IMR-90 (cell line): Measurements from ENCODE around the gene MIOX. TPM values are rescaled to one million over a fixed set of nuclear protein-coding genes. Genes with fewer than 3 reads are reported as not detected.

Source experiments
- ATAC-seq: fragments of 200-7000 bp; cut with Tn5 transposase; 2 replicates; pipeline ENCODE4 v1.9.1; 2020; ENCODE audit warnings: low read depth, mild to moderate bottlenecking, moderate library complexity
- BruUV-seq: library from RNA; stranded (reverse); fragments of 400-500 nt; replicated peaks from 2 replicates; lab custom pipeline; 2021; lab: Mats Ljungman, UMichigan
- CTCF ChIA-PET: fragments of 300-600 bp; formaldehyde crosslinking; extraction: SDS; loops from one replicate; lab custom pipeline; 2021; ENCODE audit warnings: antibody characterized with exemption; lab: Yijun Ruan, JAX
- POLR2A ChIA-PET: fragments of 300-600 bp; sonication (Branson Sonifier 250); formaldehyde crosslinking; loops from one replicate; lab custom pipeline; 2022; ENCODE audit warnings: antibody characterized with exemption; ENCODE audit not compliant: unreplicated experiment; lab: Charles Lee
- DNase-seq: peaks from one replicate; pipeline ENCODE4 v3.0.0; 2013
- H2AFZ ChIP-seq: replicated peaks from 2 replicates; pipeline ENCODE3; 2013; ENCODE audit warnings: low read length, mild to moderate bottlenecking; ENCODE audit not compliant: poor library complexity
- H2AK5ac ChIP-seq: 2 replicates; pipeline ENCODE4 v1.6.1; 2013; ENCODE audit warnings: low read depth, low read length, inconsistent platforms
- H2AK9ac ChIP-seq: replicated peaks from 2 replicates; pipeline ENCODE3; 2013; ENCODE audit warnings: mild to moderate bottlenecking, low read depth, low read length, moderate library complexity; ENCODE audit not compliant: poor library complexity
- H2BK120ac ChIP-seq: 2 replicates; pipeline ENCODE4 v1.6.1; 2013; ENCODE audit warnings: low read depth, low read length, inconsistent platforms
- H2BK15ac ChIP-seq: 3 replicates; pipeline ENCODE4 v1.6.1; 2013; ENCODE audit warnings: low read depth, low read length, inconsistent platforms
- H2BK20ac ChIP-seq: 2 replicates; pipeline ENCODE4 v1.6.1; 2013; ENCODE audit warnings: low read depth, mild to moderate bottlenecking, inconsistent platforms, low read length, moderate library complexity
- H2BK5ac ChIP-seq: 2 replicates; pipeline ENCODE4 v1.6.1; 2013; ENCODE audit warnings: mild to moderate bottlenecking, low read depth, low read length, inconsistent platforms; ENCODE audit not compliant: poor library complexity, severe bottlenecking
- H3K14ac ChIP-seq: replicated peaks from 2 replicates; pipeline ENCODE4 v1.6.1; 2013; ENCODE audit warnings: low read depth, low read length, inconsistent platforms
- H3K18ac ChIP-seq: 2 replicates; pipeline ENCODE4 v1.6.1; 2013; ENCODE audit warnings: low read depth, low read length, control low read depth
- H3K23ac ChIP-seq: 2 replicates; pipeline ENCODE4 v1.6.1; 2013; ENCODE audit warnings: low read depth, low read length, inconsistent platforms
- H3K27ac ChIP-seq: 2 replicates; pipeline ENCODE4 v1.5.1; 2013; ENCODE audit warnings: mild to moderate bottlenecking, control low read depth, low read length; ENCODE audit not compliant: insufficient read depth
- H3K27me3 ChIP-seq: 2 replicates; pipeline ENCODE4 v1.6.1; 2013; ENCODE audit warnings: low read length; ENCODE audit not compliant: control insufficient read depth, insufficient read depth
- H3K36me3 ChIP-seq: 2 replicates; pipeline ENCODE4 v1.6.1; 2013; ENCODE audit warnings: low read length, mixed read lengths; ENCODE audit not compliant: control insufficient read depth, insufficient read depth
- H3K4ac ChIP-seq: 2 replicates; pipeline ENCODE4 v1.6.1; 2013; ENCODE audit warnings: low read depth, low read length, inconsistent platforms
- H3K4me1 ChIP-seq: 2 replicates; pipeline ENCODE4 v1.6.1; 2013; ENCODE audit warnings: low read length, mixed read lengths; ENCODE audit not compliant: control insufficient read depth, insufficient read depth
- H3K4me2 ChIP-seq: 2 replicates; pipeline ENCODE4 v1.6.1; 2013; ENCODE audit warnings: low read depth, mild to moderate bottlenecking, control low read depth, low read length, moderate library complexity
- H3K4me3 ChIP-seq: 2 replicates; pipeline ENCODE4 v1.5.1; 2013; ENCODE audit warnings: low read depth, mild to moderate bottlenecking, control low read depth, low read length, moderate library complexity; ENCODE audit not compliant: insufficient read depth
- H3K56ac ChIP-seq: 2 replicates; pipeline ENCODE4 v1.6.1; 2013; ENCODE audit warnings: low read length, inconsistent platforms; ENCODE audit not compliant: insufficient read depth; ENCODE audit errors: extremely low read depth
- H3K79me1 ChIP-seq, 2 experiments: 2 replicates each; pipeline ENCODE4 v1.6.1; 2013; ENCODE audit warnings: low read length in 2 of 2, inconsistent platforms in 1 of 2, low read depth in 1 of 2
- H3K9ac ChIP-seq: 2 replicates; pipeline ENCODE4 v1.6.1; 2013; ENCODE audit warnings: low read depth, low read length, control low read depth
- H3K9me1 ChIP-seq: 2 replicates; pipeline ENCODE4 v1.6.1; 2013; ENCODE audit warnings: low read length, inconsistent platforms; ENCODE audit not compliant: insufficient read depth
- H3K9me3 ChIP-seq: 2 replicates; pipeline ENCODE4 v1.6.1; 2013; ENCODE audit warnings: low read length; ENCODE audit not compliant: control insufficient read depth, insufficient read depth
- H4K20me1 ChIP-seq: 2 replicates; pipeline ENCODE4 v1.6.1; 2013; ENCODE audit warnings: low read length, inconsistent platforms; ENCODE audit not compliant: insufficient read depth
- H4K5ac ChIP-seq: 2 replicates; pipeline ENCODE4 v1.6.1; 2013; ENCODE audit warnings: mild to moderate bottlenecking, low read depth, low read length, control low read depth
- H4K8ac ChIP-seq, 2 experiments: 2 replicates each; pipeline ENCODE4 v1.6.1; 2013; ENCODE audit warnings: low read depth in 2 of 2, low read length in 2 of 2, control low read depth in 1 of 2, inconsistent platforms in 1 of 2
- H4K91ac ChIP-seq: 2 replicates; pipeline ENCODE4 v1.6.1; 2013; ENCODE audit warnings: low read depth, low read length, inconsistent platforms; ENCODE audit not compliant: insufficient read depth
- BHLHE40 ChIP-seq: fragments of 150-350 bp; IDR thresholded peaks from 2 replicates; pipeline ENCODE4 v1.6.1; 2016; ENCODE audit warnings: mild to moderate bottlenecking, low read depth, low read length
- CEBPB ChIP-seq: IDR thresholded peaks from 2 replicates; pipeline ENCODE4 v1.6.1; 2012; ENCODE audit warnings: low read depth, low read length, improper control_type of control experiment
- CHD1 ChIP-seq: IDR thresholded peaks from 2 replicates; pipeline ENCODE4 v1.6.1; 2012; ENCODE audit warnings: low read depth, low read length, improper control_type of control experiment
- CTCF ChIP-seq: conservative IDR thresholded peaks from 2 replicates; pipeline ENCODE4 v1.5.1; 2012; ENCODE audit warnings: mild to moderate bottlenecking, low read depth, low read length, improper control_type of control experiment
- FOS ChIP-seq: fragments of 150-350 bp; IDR thresholded peaks from 2 replicates; pipeline ENCODE4 v1.6.1; 2016; ENCODE audit warnings: low read depth, low read length
- MAFK ChIP-seq: IDR thresholded peaks from 2 replicates; pipeline ENCODE4 v1.6.1; 2012; ENCODE audit warnings: low read depth, low read length, improper control_type of control experiment
- MXI1 ChIP-seq: IDR thresholded peaks from 2 replicates; pipeline ENCODE4 v1.6.1; 2012; ENCODE audit warnings: low read depth, mild to moderate bottlenecking, low read length, moderate library complexity, borderline replicate concordance
- NFE2L2 ChIP-seq: fragments of 150-350 bp; IDR thresholded peaks from 2 replicates; pipeline ENCODE4 v1.6.1; 2016; ENCODE audit warnings: low read depth, mild to moderate bottlenecking, low read length
- POLR2A ChIP-seq: IDR thresholded peaks from 2 replicates; pipeline ENCODE4 v1.6.1; 2012; ENCODE audit warnings: mild to moderate bottlenecking, low read depth, low read length
- RAD21 ChIP-seq: IDR thresholded peaks from 2 replicates; pipeline ENCODE4 v1.6.1; 2012; ENCODE audit warnings: low read length, improper control_type of control experiment
- RCOR1 ChIP-seq: IDR thresholded peaks from 2 replicates; pipeline ENCODE4 v1.6.1; 2012; ENCODE audit warnings: mild to moderate bottlenecking, low read length, improper control_type of control experiment; ENCODE audit not compliant: insufficient replicate concordance
- RFX5 ChIP-seq: IDR thresholded peaks from 2 replicates; pipeline ENCODE4 v1.8.0; 2012; ENCODE audit warnings: low read depth, mild to moderate bottlenecking, low read length, moderate library complexity
- SMC3 ChIP-seq: fragments of 150-350 bp; IDR thresholded peaks from 2 replicates; pipeline ENCODE4 v1.6.1; 2016; ENCODE audit warnings: low read depth, mild to moderate bottlenecking, antibody characterized with exemption, low read length, moderate library complexity
- USF2 ChIP-seq: fragments of 150-350 bp; IDR thresholded peaks from 2 replicates; pipeline ENCODE4 v1.6.1; 2017; ENCODE audit warnings: mild to moderate bottlenecking, antibody characterized with exemption, low read length, low read depth
- WGBS, 2 experiments: methylation state at CpG; one replicate each; pipeline versions ENCODE4 v1.1.5 to v1.1.7; 2013; ENCODE audit warnings: missing lambda C conversion rate in 2 of 2; ENCODE audit not compliant: insufficient read length in 1 of 2; ENCODE audit errors: extremely low coverage in 2 of 2; 5-methylcytosine and 5-hydroxymethylcytosine counted together
- dilution Hi-C: fragments of 300-500 bp; cut with HindIII; formaldehyde crosslinking; loops from one replicate; pipeline ENCODE4 v1.14.3; 2018; ENCODE audit warnings: low sequenced_read_pairs; ENCODE audit not compliant: unreplicated experiment
- in situ Hi-C: fragments of 300-500 bp; cut with MboI; formaldehyde crosslinking; loops from 3 replicates; pipeline ENCODE4 v1.14.3; 2019; ENCODE audit warnings: low sequenced_read_pairs, inconsistent platforms, mixed read lengths
- intact Hi-C: fragments of 100-400 bp; cut with micrococcal nuclease; formaldehyde crosslinking; loops from 2 replicates; pipeline ENCODE4 v1.10.0; 2022
- polyA plus RNA-seq, 3 experiments: library from polyadenylated mRNA; depleted of rRNA; stranded (reverse); fragments of >200 nt; gene quantifications; 2 replicates each; pipeline ENCODE4 v1.2.3, GENCODE V29; 2012; ENCODE audit warnings: low replicate concordance in 1 of 3
- total RNA-seq: library from RNA; depleted of rRNA; stranded (reverse); fragments of >200 nt; gene quantifications from 2 replicates; pipeline ENCODE4 v1.2.3, GENCODE V29; 2012

The MIOX gene
- total and polyA plus RNA-seq, 2 of the 4 experiments (the other 2 are of a cell fraction): not detected

GRCh38 chr22:50523806-50524675 is 37.4 kb downstream of the MIOX start:
- H3K9ac ChIP-seq: peak overlapping the region; percentile 77
- H3K14ac ChIP-seq: no peak overlapping the region; the same call in 1 of the 2 replicates
- 0 out of 2 replicates have a peak overlapping the region, but pooled peaks have one; percentile 52 for H2AK5ac ChIP-seq
- no TSS peak for BruUV-seq
- no peak overlapping the region for H2BK120ac ChIP-seq
- no peak overlapping the region for H2AFZ ChIP-seq
- H3K9me3 ChIP-seq: no peaks in the 10 kb centered on the region
- H3K4me3 ChIP-seq: peak overlapping the region; percentile 84
- dilution Hi-C loops (no loop called here), in situ Hi-C loops (no loop called here), intact Hi-C loops (no loop called here)
- no peak overlapping the region for H4K5ac ChIP-seq
- no peak overlapping the region for H4K91ac ChIP-seq
- TF ChIP-seq CHD1: no peak
- TF ChIP-seq SMC3: no peak
- no peak for TF ChIP-seq POLR2A
- no peak for TF ChIP-seq RFX5
- no peak for TF ChIP-seq RAD21
- TF ChIP-seq CTCF: no peak
- TF ChIP-seq BHLHE40: no peak
- TF ChIP-seq MAFK: no peak
- no peak for TF ChIP-seq MXI1
- no peak for TF ChIP-seq USF2
- no peak for TF ChIP-seq NFE2L2
- TF ChIP-seq CEBPB: no peak
- TF ChIP-seq RCOR1: no peak
- TF ChIP-seq FOS: no peak
- no peak overlapping the region for H2BK20ac ChIP-seq
- DNase-seq (no peak), ATAC-seq (no peak)
- peak overlapping the region; percentile 2; the same call in 1 of the 2 replicates for H3K23ac ChIP-seq
- peaks cover 12% of the 10 kb centered on the region for H3K9me1 ChIP-seq
- peaks cover 19% of the 10 kb centered on the region for H4K20me1 ChIP-seq
- H2BK15ac ChIP-seq: no peak overlapping the region
- H3K56ac ChIP-seq: no peak overlapping the region
- peak overlapping the region; percentile 88 for H3K4me2 ChIP-seq
- H3K4ac ChIP-seq: peak overlapping the region; percentile 40; the same call in 1 of the 2 replicates
- no peak overlapping the region for H3K18ac ChIP-seq
- peaks cover 11 to 40% of the 10 kb centered on the region in 2 experiments for H3K79me1 ChIP-seq
- peaks cover 13% of the 10 kb centered on the region for H3K4me1 ChIP-seq
- peaks cover 30% of the 10 kb centered on the region for H3K36me3 ChIP-seq
- peak overlapping the region; percentile 98 for H2AK9ac ChIP-seq
- ChIA-PET CTCF (interaction anchor here (0.5 kb wide), 1 partner anchor 95 kb away, joined by 3 read pairs; no protein-coding TSS in a partner anchor), POLR2A (interaction anchor here (0.6 kb wide), 1 partner anchor 10 kb away, joined by 3 read pairs; no protein-coding TSS in a partner anchor)
- no peak overlapping the region; the same call in 1 of the 2 replicates for H3K27ac ChIP-seq
- peak overlapping the region; percentile 37 to 86; a peak in 2 of 4 replicates for H4K8ac ChIP-seq
- 89% methylated on average over 20 of the region's 25 CpGs; no CpG with 5 or more reads in 1 of the 2 experiments for WGBS, 2 experiments
- H2BK5ac ChIP-seq: no peak overlapping the region
- no peaks in the 10 kb centered on the region for H3K27me3 ChIP-seq
